H1 (cell line): ENCODE results near the gene TBL2. TPM values are rescaled to one million over a fixed set of nuclear protein-coding genes. Genes with fewer than 3 reads are reported as not detected.

ENCODE experiments used
- CTCF ChIA-PET: fragments of 300-600 bp; sonication (Branson Sonifier 250); formaldehyde crosslinking; loops from one replicate; lab custom pipeline; 2021; ENCODE audit not compliant: partially characterized antibody; lab: Charles Lee
- POLR2A ChIA-PET: fragments of 300-600 bp; sonication (Branson Sonifier 250); formaldehyde crosslinking; loops from one replicate; lab custom pipeline; 2021; ENCODE audit warnings: inconsistent platforms; ENCODE audit not compliant: partially characterized antibody; lab: Charles Lee
- DNase-seq, 2 experiments: peaks; one replicate each; pipeline versions ENCODE4 v3.0.0 to v3.0.0-alpha.2; 2010 to 2022; ENCODE audit warnings: low spot score in 2 of 2, low read depth in 1 of 2, mixed read lengths in 1 of 2
- FAIRE-seq: peaks from 2 replicates; lab custom pipeline; 2011; peaks lifted over from hg19 to GRCh38; lab: Jason Lieb, UNC
- H2AFZ ChIP-seq: 2 replicates; pipeline ENCODE4 v1.8.1; 2012; ENCODE audit warnings: low read length, inconsistent platforms
- H2AK5ac ChIP-seq: 2 replicates; pipeline ENCODE4 v1.6.1; 2013; ENCODE audit warnings: low read depth, low read length
- H2BK120ac ChIP-seq: replicated peaks from 2 replicates; pipeline ENCODE3; 2013; ENCODE audit warnings: low read depth, low read length, inconsistent platforms
- H2BK12ac ChIP-seq: 2 replicates; pipeline ENCODE4 v1.6.1; 2013; ENCODE audit warnings: low read depth, low read length
- H2BK15ac ChIP-seq: 2 replicates; pipeline ENCODE4 v1.6.1; 2013; ENCODE audit warnings: low read length
- H2BK20ac ChIP-seq: 2 replicates; pipeline ENCODE4 v1.6.1; 2013; ENCODE audit warnings: low read length
- H2BK5ac ChIP-seq: 2 replicates; pipeline ENCODE4 v1.6.1; 2013; ENCODE audit warnings: low read depth, low read length
- H3K14ac ChIP-seq: 2 replicates; pipeline ENCODE4 v1.6.1; 2013; ENCODE audit warnings: inconsistent platforms; ENCODE audit not compliant: insufficient read length
- H3K18ac ChIP-seq: 2 replicates; pipeline ENCODE4 v1.6.1; 2013; ENCODE audit warnings: low read length; ENCODE audit errors: extremely low read depth
- H3K23ac ChIP-seq: 2 replicates; pipeline ENCODE4 v1.6.1; 2013; ENCODE audit warnings: inconsistent platforms; ENCODE audit not compliant: insufficient read length
- H3K23me2 ChIP-seq: 2 replicates; pipeline ENCODE4 v1.6.1; 2013; ENCODE audit warnings: low read depth, low read length
- H3K27ac ChIP-seq: 2 replicates; pipeline ENCODE4 v1.6.1; 2011; ENCODE audit warnings: low read depth, low read length, inconsistent platforms
- H3K27me3 ChIP-seq, 4 experiments: replicated peaks in 1 of 4; 1 replicate in 1 of 4; 2 replicates in 3 of 4; pipeline versions ENCODE4 v1.6.1 to v1.8.1; 2011 to 2013; ENCODE audit warnings: low read length in 3 of 4, mild to moderate bottlenecking in 3 of 4, inconsistent platforms in 2 of 4, mixed read lengths in 2 of 4, moderate library complexity in 1 of 4; ENCODE audit not compliant: control insufficient read depth in 3 of 4, insufficient read depth in 3 of 4; ENCODE audit errors: extremely low read depth in 1 of 4
- H3K36me3 ChIP-seq, 4 experiments: 2 replicates each; pipeline versions ENCODE4 v1.6.1 to v1.8.1; 2011 to 2013; ENCODE audit warnings: mild to moderate bottlenecking in 4 of 4, low read length in 3 of 4, moderate library complexity in 2 of 4, control low read depth in 1 of 4, inconsistent platforms in 1 of 4; ENCODE audit not compliant: insufficient read depth in 4 of 4, control insufficient read depth in 2 of 4
- H3K4ac ChIP-seq: replicated peaks from 2 replicates; pipeline ENCODE3; 2013; ENCODE audit warnings: low read length, low read depth, mixed read lengths, inconsistent platforms; ENCODE audit not compliant: insufficient read length
- H3K4me1 ChIP-seq, 4 experiments: replicated peaks in 1 of 4; 1 replicate in 1 of 4; 2 replicates in 3 of 4; pipeline versions ENCODE4 v1.6.1 to v1.8.1; 2011 to 2013; ENCODE audit warnings: low read length in 3 of 4, inconsistent platforms in 2 of 4, mixed read lengths in 1 of 4; ENCODE audit not compliant: insufficient read depth in 4 of 4, control insufficient read depth in 3 of 4
- H3K4me2 ChIP-seq, 2 experiments: 2 replicates each; pipeline versions ENCODE4 v1.6.1 to v1.8.1; 2011 to 2013; ENCODE audit warnings: low read depth in 2 of 2, low read length in 2 of 2, control low read depth in 1 of 2, inconsistent platforms in 1 of 2, mild to moderate bottlenecking in 1 of 2; ENCODE audit not compliant: insufficient read depth in 1 of 2
- H3K4me3 ChIP-seq, 4 experiments: fragments of 200-600, 300-600 bp in 1 of 4; sonication (generic), shearing (Covaris generic), sonication (Bioruptor Twin) in 1 of 4; 2 replicates each; pipeline versions ENCODE4 v1.5.1 to v1.8.1; 2011 to 2016; ENCODE audit warnings: low read length in 4 of 4, low read depth in 3 of 4, control low read depth in 2 of 4, inconsistent platforms in 2 of 4, mild to moderate bottlenecking in 2 of 4, mixed read lengths in 1 of 4, moderate library complexity in 1 of 4; ENCODE audit not compliant: insufficient read depth in 2 of 4; ENCODE audit errors: extremely low read depth in 1 of 4
- H3K56ac ChIP-seq: replicated peaks from 2 replicates; pipeline ENCODE3; 2013; ENCODE audit warnings: low read depth, mild to moderate bottlenecking, mixed read lengths, low read length, inconsistent platforms; ENCODE audit not compliant: insufficient read length
- H3K79me1 ChIP-seq: 2 replicates; pipeline ENCODE4 v1.6.1; 2013; ENCODE audit warnings: low read depth, low read length, control low read depth
- H3K79me2 ChIP-seq, 2 experiments: 2 replicates each; pipeline versions ENCODE4 v1.6.1 to v1.8.1; 2012 to 2013; ENCODE audit warnings: low read length in 2 of 2, mild to moderate bottlenecking in 2 of 2, inconsistent platforms in 1 of 2; ENCODE audit not compliant: insufficient read depth in 2 of 2, control insufficient read depth in 1 of 2
- H3K9ac ChIP-seq, 4 experiments: replicated peaks in 1 of 4; 1 replicate in 1 of 4; 2 replicates in 3 of 4; pipeline versions ENCODE4 v1.6.1 to v1.8.1; 2011 to 2013; ENCODE audit warnings: low read depth in 3 of 4, low read length in 3 of 4, control low read depth in 2 of 4, mild to moderate bottlenecking in 2 of 4, moderate library complexity in 2 of 4, inconsistent platforms in 1 of 4; ENCODE audit errors: extremely low read depth in 1 of 4
- H3K9me3 ChIP-seq, 2 experiments: 2 replicates each; pipeline versions ENCODE4 v1.6.1 to v1.8.1; 2012 to 2013; ENCODE audit warnings: mild to moderate bottlenecking in 2 of 2, moderate library complexity in 2 of 2, control low read depth in 1 of 2, inconsistent platforms in 1 of 2, low read depth in 1 of 2, low read length in 1 of 2, mixed read lengths in 1 of 2; ENCODE audit not compliant: insufficient read depth in 2 of 2
- H4K20me1 ChIP-seq, 2 experiments: replicated peaks in 1 of 2; 2 replicates each; pipeline versions ENCODE3 to v1.8.1; 2011 to 2013; ENCODE audit warnings: inconsistent platforms in 2 of 2, low read length in 2 of 2, mild to moderate bottlenecking in 1 of 2; ENCODE audit not compliant: insufficient read depth in 2 of 2, control insufficient read depth in 1 of 2
- H4K5ac ChIP-seq: 2 replicates; pipeline ENCODE4 v1.6.1; 2013; ENCODE audit warnings: low read length, low read depth, mixed read lengths, inconsistent platforms; ENCODE audit not compliant: insufficient read length
- H4K8ac ChIP-seq: 2 replicates; pipeline ENCODE4 v1.8.0; 2013; ENCODE audit warnings: mild to moderate bottlenecking, moderate library complexity, low read length, inconsistent platforms; ENCODE audit not compliant: insufficient read depth; ENCODE audit errors: extremely low read depth
- H4K91ac ChIP-seq: replicated peaks from 2 replicates; pipeline ENCODE3; 2013; ENCODE audit warnings: low read length, mixed read lengths, inconsistent platforms; ENCODE audit not compliant: insufficient read length
- CBX8 ChIP-seq: fragments of 300-800, 300-1000 bp; sonication (generic); IDR thresholded peaks from 2 replicates; pipeline ENCODE4 v1.7.1; 2016; ENCODE audit warnings: low read depth, low read length, borderline replicate concordance
- POU5F1 ChIP-seq: IDR thresholded peaks from 2 replicates; pipeline ENCODE4 v1.6.1; 2011; ENCODE audit warnings: low read depth, mild to moderate bottlenecking, low read length, moderate library complexity
- RXRA ChIP-seq: IDR thresholded peaks from 2 replicates; pipeline ENCODE4 v1.6.1; 2011; ENCODE audit warnings: low read depth, mild to moderate bottlenecking, low read length, moderate library complexity; ENCODE audit not compliant: insufficient read depth
- SAP30 ChIP-seq: fragments of 300-600 bp; sonication (generic); IDR thresholded peaks from 2 replicates; pipeline ENCODE4 v1.7.1; 2012; ENCODE audit warnings: low read length, moderate library complexity, mild to moderate bottlenecking, inconsistent platforms; ENCODE audit not compliant: insufficient read depth, insufficient replicate concordance
- SIX5 ChIP-seq: IDR thresholded peaks from 2 replicates; pipeline ENCODE4 v1.6.1; 2011; ENCODE audit warnings: mild to moderate bottlenecking, low read depth, low read length
- SP2 ChIP-seq: IDR thresholded peaks from 2 replicates; pipeline ENCODE4 v1.6.1; 2012; ENCODE audit warnings: mild to moderate bottlenecking, low read length, inconsistent platforms
- TAF1 ChIP-seq: IDR thresholded peaks from 2 replicates; pipeline ENCODE4 v1.6.1; 2011; ENCODE audit warnings: mild to moderate bottlenecking, low read depth, low read length
- TCF12 ChIP-seq: IDR thresholded peaks from 2 replicates; pipeline ENCODE4 v1.6.1; 2011; ENCODE audit warnings: low read depth, mild to moderate bottlenecking, low read length
- WGBS, 2 experiments: shearing (Covaris generic) in 1 of 2; methylation state at CpG; one replicate each; pipeline versions ENCODE4 v1.1.6 to v1.1.7; 2013 to 2015; ENCODE audit warnings: low lambda C conversion rate in 2 of 2, mixed read lengths in 2 of 2, inconsistent platforms in 1 of 2, low coverage in 1 of 2, missing lambda C conversion rate in 1 of 2; ENCODE audit not compliant: insufficient replicate concordance in 2 of 2, insufficient coverage in 1 of 2, insufficient read length in 1 of 2; ENCODE audit errors: extremely low coverage in 1 of 2, missing lambda C conversion rate in 1 of 2; 5-methylcytosine and 5-hydroxymethylcytosine counted together
- polyA plus RNA-seq, 7 experiments: library from polyadenylated mRNA; depleted of rRNA in 3 of 7; stranded (reverse) in 5 of 7; unstranded in 2 of 7; fragments of >200 nt in 5 of 7; fragments of 200-250 nt in 2 of 7; gene quantifications; 1 replicate in 5 of 7; 2 replicates in 1 of 7; 4 replicates in 1 of 7; pipeline versions ENCODE4 v1.2.1 to v1.2.3, GENCODE V29; 2011 to 2013; ENCODE audit warnings: missing spikeins in 2 of 7, mixed read lengths in 2 of 7
- total RNA-seq: library from RNA; stranded (reverse); fragmentation: NEBNext Ultra II Directional; extraction: Animal tissue kit (Norgen Biotek cat#: 25700); gene quantifications from 2 replicates; pipeline ENCODE4 v1.2.1, GENCODE V29; 2021
- TF ChIP-seq, protein P1 (sequence below): IDR thresholded peaks from 2 replicates; pipeline ENCODE4 v1.6.1; 2011; ENCODE audit warnings: low read length, improper control_type of control experiment
- TF ChIP-seq, protein P2 (sequence below): IDR thresholded peaks from 2 replicates; pipeline ENCODE4 v1.6.1; 2012; ENCODE audit warnings: inconsistent platforms

The TBL2 gene
- total and polyA plus RNA-seq, 2 of the 8 experiments (the other 6 are each of a cell fraction or from before 2014, with no cell fraction given), result 25.8 to 29.7 TPM

DNA sequence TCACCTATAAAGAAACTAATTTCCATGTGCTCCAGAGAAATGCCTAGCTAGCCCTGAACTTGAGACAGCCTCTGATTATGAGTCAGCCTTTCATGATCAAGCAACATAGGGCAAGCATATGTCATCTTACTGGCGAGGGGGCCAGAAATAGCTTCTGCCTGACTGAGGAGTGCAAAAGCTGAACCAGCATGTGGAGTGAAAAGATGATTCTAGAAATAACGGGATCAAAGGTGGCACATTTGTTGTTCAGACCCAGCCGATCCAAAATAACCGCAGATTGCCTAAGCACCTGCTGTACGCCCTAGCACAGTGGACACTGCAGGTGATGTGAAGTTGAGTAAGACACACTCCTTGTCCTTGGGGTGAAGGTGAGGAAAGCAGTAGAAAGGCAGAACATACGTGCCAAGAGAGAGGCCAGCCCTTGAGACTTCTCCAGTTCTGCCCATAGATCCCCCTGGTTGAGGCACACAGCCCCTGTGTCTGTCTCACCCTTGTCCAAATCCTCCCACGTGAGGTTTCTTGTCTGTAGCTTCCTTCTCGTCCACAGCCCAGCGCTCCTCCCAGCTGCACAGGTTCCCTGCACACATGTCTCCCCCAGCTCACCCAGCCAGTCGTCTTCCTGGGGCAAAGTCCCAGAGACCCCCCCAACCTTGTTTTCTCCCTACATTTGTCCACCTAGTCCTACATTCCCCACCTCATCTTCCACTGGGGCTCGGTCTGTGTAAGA lies 18.1 kb downstream of the TBL2 start:
- H2AK5ac ChIP-seq, result 0 out of 2 replicates have a peak overlapping the region, but pooled peaks have one; percentile 65
- no peak overlapping the region for H2AFZ ChIP-seq
- H3K4me2 ChIP-seq, result no peak overlapping the region
- peaks cover 0 to 8% (median 1%) of the 10 kb centered on the region in 4 experiments; a peak in 4 of 7 replicates for H3K27me3 ChIP-seq
- ChIA-PET CTCF (interaction anchor here (1.3 kb wide), 1 partner anchor 14 kb away, joined by 4 read pairs; no protein-coding TSS in a partner anchor), POLR2A (interaction anchor here (0.6 to 1.3 kb wide), 4 partner anchors 18 to 42 kb away, joined by 3 to 4 read pairs (median 4); partner anchors contain the start of genes BAZ1B and TBL2)
- no peak overlapping the region for H3K27ac ChIP-seq
- no peak overlapping the region for H2BK20ac ChIP-seq
- H3K79me2 ChIP-seq, result peaks cover 0 to 14% of the 10 kb centered on the region in 2 experiments; a peak in 3 of 4 replicates
- DNase-seq (no peak), FAIRE-seq (no peak)
- peaks cover 9% of the 10 kb centered on the region for H3K23me2 ChIP-seq
- H2BK5ac ChIP-seq, result no peak overlapping the region
- peaks cover 0 to 5% (median 2%) of the 10 kb centered on the region in 4 experiments; a peak in 4 of 7 replicates for H3K4me1 ChIP-seq
- H3K36me3 ChIP-seq, result no peaks in the 10 kb centered on the region
- no peak overlapping the region for H4K91ac ChIP-seq
- WGBS, 2 experiments, result 82% methylated on average over 11 of the region's 11 CpGs; no CpG with 5 or more reads in 1 of the 2 experiments
- no peak overlapping the region for H3K18ac ChIP-seq
- no peak overlapping the region for H3K23ac ChIP-seq
- H2BK12ac ChIP-seq, result 0 out of 2 replicates have a peak overlapping the region, but pooled peaks have one; percentile 7
- peaks cover 0 to 3% of the 10 kb centered on the region in 2 experiments for H4K20me1 ChIP-seq
- H4K5ac ChIP-seq, result no peak overlapping the region
- no peak overlapping the region for H3K14ac ChIP-seq
- no peak overlapping the region for H3K4me3 ChIP-seq
- H3K9ac ChIP-seq, result 0 out of 7 replicates have a peak overlapping the region, but pooled peaks of 1 of the 4 experiments have one; percentile 2
- H2BK120ac ChIP-seq, result no peak overlapping the region
- H3K9me3 ChIP-seq, result no peaks in the 10 kb centered on the region
- no peak overlapping the region for H3K4ac ChIP-seq
- no peak overlapping the region for H4K8ac ChIP-seq
- no peak overlapping the region for H3K56ac ChIP-seq
- H2BK15ac ChIP-seq, result no peak overlapping the region
- peaks cover 6% of the 10 kb centered on the region; the same call in 1 of the 2 replicates for H3K79me1 ChIP-seq
- no peak for TF ChIP-seq RXRA
- no peak for TF ChIP-seq TAF1
- TF ChIP-seq TCF12, result no peak
- no peak for TF ChIP-seq POU5F1
- no peak for TF ChIP-seq SIX5
- TF ChIP-seq, protein P1, sequence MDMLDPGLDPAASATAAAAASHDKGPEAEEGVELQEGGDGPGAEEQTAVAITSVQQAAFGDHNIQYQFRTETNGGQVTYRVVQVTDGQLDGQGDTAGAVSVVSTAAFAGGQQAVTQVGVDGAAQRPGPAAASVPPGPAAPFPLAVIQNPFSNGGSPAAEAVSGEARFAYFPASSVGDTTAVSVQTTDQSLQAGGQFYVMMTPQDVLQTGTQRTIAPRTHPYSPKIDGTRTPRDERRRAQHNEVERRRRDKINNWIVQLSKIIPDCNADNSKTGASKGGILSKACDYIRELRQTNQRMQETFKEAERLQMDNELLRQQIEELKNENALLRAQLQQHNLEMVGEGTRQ, result no peak
- TF ChIP-seq, protein P2, sequence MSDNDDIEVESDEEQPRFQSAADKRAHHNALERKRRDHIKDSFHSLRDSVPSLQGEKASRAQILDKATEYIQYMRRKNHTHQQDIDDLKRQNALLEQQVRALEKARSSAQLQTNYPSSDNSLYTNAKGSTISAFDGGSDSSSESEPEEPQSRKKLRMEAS, result no peak
- no peak for TF ChIP-seq CBX8
- no peak for TF ChIP-seq SAP30
- TF ChIP-seq SP2, result no peak
